Measurements from ENCODE around the gene AKR7A3.
A peak's percentile ranks its signal among the peaks of the same experiment; 100 is the strongest.
"Not testable (repeated sequence)": the region's sequence is repeated elsewhere in the genome, so short reads cannot be mapped to it uniquely, and the experiment has no call there.

AKR7A3 gene

GRCh38 chr1:19319196-19319595, 30.6 kb upstream of the AKR7A3 start:
- DNase-seq (ENCODE audit: low read depth, low spot score): no peak

DNA sequence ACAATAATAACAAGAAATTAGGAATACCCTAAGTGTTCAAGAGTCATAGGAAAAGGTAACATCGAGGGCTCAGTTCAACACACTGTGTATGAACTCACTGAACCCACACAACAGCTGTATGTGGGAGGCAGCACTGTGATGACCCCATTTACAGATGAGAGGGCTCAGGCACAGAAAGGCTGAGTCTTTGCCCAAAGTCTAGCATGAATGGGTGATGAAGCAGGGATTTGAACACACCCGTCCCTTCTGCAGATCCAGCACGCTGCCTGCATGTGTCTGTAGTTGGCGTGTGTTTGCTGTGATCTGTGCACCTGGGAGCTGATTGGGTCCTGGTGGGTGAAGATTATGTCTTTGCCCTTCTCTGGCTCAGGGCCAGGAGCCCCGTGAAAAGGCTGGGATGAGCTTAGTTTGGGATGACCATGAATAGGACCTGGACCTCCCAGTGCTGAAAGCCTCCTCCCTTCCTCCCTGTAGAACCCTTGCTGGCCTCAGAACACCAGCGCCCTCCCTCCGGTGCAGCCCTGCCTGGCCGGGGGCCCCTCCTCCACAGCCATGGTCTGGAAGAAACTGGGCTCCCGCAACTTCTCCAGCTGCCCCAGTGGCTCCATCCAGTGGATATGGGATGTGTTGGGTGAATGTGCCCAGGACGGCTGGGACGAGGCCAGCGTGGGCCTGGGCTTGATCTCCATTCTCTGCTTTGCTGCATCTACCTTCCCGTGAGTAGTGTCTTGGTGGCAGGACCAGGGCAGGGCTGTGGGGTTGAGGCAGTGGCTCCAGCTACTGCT, 28.7 kb upstream of the AKR7A3 start:
- DNase-seq (ENCODE audit: low read depth, low spot score): no peak

DNA sequence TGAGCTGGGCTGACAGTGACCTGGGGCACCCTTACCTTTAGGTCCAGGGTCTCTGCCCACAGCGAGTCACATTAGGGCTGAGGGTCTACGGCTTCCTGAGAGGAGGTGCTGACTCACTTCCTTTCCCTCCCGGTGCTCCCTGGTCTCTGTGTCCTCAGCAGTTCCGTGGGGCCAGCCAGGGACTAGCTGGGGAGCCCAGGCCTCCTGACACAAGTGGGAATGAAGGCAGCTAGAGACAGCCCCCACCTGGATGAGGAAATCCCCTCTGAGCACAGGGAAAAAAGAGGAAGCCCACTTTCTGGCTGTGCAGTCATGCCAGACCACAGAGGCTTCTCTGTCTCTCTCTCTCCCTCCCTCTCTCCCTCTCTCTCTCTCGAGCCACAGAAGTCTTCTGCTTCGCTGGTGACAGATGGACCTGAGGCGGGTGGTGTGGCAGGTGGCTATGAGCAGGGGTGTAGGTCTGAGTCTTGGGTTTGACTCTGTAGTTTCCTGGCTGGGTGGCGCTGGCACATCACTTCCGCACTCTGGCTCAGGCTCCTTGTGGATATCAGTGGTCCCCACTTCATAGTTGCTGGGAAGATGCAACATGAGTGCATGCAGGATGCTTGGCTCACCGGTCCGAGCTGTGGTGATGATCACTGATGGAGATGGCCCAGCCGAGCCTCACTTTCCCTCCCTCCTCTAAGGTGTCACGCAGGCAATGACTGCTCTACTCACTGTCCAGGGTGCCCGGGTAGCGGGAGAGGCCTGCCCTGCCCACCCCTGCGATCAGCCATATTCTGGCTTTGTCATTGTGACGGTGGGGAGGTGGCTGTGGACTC, 27.0 kb upstream of the AKR7A3 start:
- no peak for DNase-seq (ENCODE audit: low read depth, low spot score)

GRCh38 chr1:19313961-19314882, 25.7 kb upstream of the AKR7A3 start:
- no peak for DNase-seq (ENCODE audit: low read depth, low spot score)

- DNase-seq (ENCODE audit: low read depth, low spot score): no peak
Observed at GRCh38 chr1:19313636-19313959, 25.0 kb upstream of the AKR7A3 start.

- no peak for DNase-seq (ENCODE audit: low read depth, low spot score)
Observed at GRCh38 chr1:19312782-19313635, 24.4 kb upstream of the AKR7A3 start.

GRCh38 chr1:19311931-19312781, 23.6 kb upstream of the AKR7A3 start, which contains the start of the genes AKR7A2 and SLC66A1:
Gene AKR7A2 (minus strand): TSS chr1:19312144. CDS start chr1:19312124, 20 bp downstream.
Gene SLC66A1 (plus strand): TSS chr1:19312326. CDS start chr1:19317678, 5,352 bp downstream.
- peak; percentile 82 for DNase-seq (ENCODE audit: low read depth, low spot score)

DNA sequence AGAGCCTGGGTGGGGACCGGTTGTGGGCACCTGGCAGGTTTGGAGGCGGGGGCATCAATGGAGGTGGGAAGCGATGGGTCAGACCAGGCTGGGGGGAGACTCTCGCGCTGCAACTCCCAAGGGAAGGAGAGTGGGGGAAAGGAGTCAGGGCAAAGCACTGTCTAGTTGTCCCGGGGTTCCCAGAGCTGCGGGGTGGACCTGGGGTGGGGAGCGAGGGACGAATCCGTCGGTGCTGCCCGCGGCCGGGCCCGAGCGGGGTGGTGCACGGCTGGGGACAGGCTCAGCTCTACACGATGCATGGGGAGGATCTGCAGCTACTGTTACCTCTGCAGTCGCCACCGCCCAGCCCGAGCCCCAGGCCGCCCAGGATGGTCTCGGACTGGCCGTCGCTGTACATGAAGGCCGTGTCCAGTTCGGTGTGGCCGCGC, 22.9 kb upstream of the AKR7A3 start:
- DNase-seq (ENCODE audit: low read depth, low spot score): no peak

- no peak for DNase-seq (ENCODE audit: low read depth, low spot score)
Observed at GRCh38 chr1:19310720-19311502, 22.3 kb upstream of the AKR7A3 start.

GRCh38 chr1:19310061-19310460, 21.5 kb upstream of the AKR7A3 start:
- DNase-seq (ENCODE audit: low read depth, low spot score): no peak

- DNase-seq (ENCODE audit: low read depth, low spot score): no peak
Observed at GRCh38 chr1:19309123-19309813, 20.7 kb upstream of the AKR7A3 start.

GRCh38 chr1:19308509-19308907, 19.9 kb upstream of the AKR7A3 start:
- DNase-seq (ENCODE audit: low read depth, low spot score): no peak

- DNase-seq (ENCODE audit: low read depth, low spot score): no peak
Observed at GRCh38 chr1:19307794-19308508, 19.4 kb upstream of the AKR7A3 start.

DNA sequence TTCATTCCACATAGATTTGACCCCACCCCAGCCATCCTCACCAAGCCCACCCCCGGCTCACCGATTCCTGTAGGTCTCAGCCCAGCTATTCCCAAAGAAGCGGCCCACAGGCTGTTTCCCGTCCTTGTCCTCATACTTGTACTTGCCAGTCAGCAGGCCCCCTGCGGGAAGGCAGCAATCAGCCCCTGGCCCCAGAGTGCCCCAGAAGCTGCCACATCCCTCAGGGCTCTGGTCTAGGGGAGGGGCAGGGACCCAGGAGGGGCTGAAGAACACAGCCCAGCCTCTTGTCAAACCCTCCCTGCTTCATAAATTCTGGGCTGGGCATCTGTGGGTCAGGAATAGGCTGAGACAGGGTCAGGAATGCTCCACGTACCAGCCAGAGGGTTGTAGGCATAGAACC, 18.4 kb upstream of the AKR7A3 start:
- no peak for DNase-seq (ENCODE audit: low read depth, low spot score)

DNA sequence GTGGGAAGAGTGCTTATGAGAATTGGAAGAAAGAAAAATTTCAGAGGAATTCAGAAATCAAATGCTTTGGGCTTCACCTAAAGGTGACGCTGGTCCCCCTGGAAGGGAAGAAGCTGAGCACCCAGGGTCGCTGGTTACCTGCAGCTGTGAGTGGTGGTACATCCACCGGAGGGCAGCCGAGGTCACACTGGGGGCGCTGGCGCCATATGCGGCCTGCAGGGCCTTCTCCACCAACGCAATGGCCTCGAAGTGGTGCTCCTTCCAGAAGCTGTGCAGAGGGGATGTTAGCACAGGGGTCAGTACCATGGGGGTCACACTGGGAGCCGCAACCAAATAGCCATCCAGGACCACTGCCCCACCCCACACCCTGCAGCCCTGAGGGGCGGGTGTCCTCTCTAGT, 17.3 kb upstream of the AKR7A3 start:
- DNase-seq (ENCODE audit: low read depth, low spot score): no peak

DNA sequence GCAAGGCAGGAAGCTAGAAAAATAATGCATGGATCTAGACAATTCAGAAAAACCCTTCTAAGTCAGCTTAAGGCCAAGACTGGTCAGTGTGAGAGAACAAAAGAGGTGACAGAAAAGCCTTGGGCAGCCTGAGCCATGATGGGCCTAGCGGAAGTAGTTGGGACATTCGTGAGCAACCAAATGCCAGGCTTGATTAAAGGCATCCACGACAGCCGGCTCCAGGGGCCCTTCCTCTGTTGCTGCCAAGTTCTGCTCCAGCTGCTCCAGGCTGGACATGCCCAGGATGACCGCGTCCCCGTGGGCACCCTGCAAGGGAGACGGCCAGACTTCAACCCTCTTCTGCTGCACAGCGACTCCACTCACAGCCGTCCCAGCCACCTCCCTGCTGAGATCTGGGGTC, 15.5 kb upstream of the AKR7A3 start:
- DNase-seq (ENCODE audit: low read depth, low spot score): not testable (repeated sequence)

- DNase-seq (ENCODE audit: low read depth, low spot score): no peak
Observed at GRCh38 chr1:19300211-19300610, 11.6 kb upstream of the AKR7A3 start.

GRCh38 chr1:19294638-19295037, 6.1 kb upstream of the AKR7A3 start:
- no peak for DNase-seq (ENCODE audit: low read depth, low spot score)

Data from activated CD4-positive, CD25-positive, alpha-beta regulatory T cell treated with anti-CD3 and anti-CD28 coated beads, Interleukin-2, amount 50 U/mL, for 16 hours (primary cell).